ENCODE results near the gene ZBTB20.

Gene ZBTB20

DNA sequence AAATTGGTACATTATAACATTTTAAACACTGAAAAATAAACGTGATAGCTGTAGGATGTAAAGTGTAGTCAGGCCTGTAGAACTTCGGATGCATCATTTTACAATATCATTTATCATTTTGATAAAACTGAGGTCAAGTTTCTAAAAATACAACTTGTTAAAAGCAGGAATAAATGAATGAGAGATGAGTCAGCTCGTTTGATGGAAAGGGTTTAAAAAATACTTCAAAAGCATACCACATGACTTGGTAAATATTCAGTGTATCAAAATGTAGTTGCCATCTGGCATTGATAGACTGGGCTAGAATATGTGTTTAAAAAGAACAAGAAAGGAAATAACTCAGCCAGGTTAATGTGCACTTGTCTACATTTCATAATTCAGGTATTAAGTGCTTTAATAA, 496.3 kb downstream of the ZBTB20 start:
- TF ChIP-seq, protein P1, sequence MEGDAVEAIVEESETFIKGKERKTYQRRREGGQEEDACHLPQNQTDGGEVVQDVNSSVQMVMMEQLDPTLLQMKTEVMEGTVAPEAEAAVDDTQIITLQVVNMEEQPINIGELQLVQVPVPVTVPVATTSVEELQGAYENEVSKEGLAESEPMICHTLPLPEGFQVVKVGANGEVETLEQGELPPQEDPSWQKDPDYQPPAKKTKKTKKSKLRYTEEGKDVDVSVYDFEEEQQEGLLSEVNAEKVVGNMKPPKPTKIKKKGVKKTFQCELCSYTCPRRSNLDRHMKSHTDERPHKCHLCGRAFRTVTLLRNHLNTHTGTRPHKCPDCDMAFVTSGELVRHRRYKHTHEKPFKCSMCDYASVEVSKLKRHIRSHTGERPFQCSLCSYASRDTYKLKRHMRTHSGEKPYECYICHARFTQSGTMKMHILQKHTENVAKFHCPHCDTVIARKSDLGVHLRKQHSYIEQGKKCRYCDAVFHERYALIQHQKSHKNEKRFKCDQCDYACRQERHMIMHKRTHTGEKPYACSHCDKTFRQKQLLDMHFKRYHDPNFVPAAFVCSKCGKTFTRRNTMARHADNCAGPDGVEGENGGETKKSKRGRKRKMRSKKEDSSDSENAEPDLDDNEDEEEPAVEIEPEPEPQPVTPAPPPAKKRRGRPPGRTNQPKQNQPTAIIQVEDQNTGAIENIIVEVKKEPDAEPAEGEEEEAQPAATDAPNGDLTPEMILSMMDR (IDR thresholded peaks at IDR 0.05; ENCODE audit: insufficient read depth, low read length, missing control alignments) = no peak
- H3K4me3 ChIP-seq (ENCODE audit: low read depth, low read length) = no peak overlapping the region
- CTCF ChIA-PET = no interaction called here
- POLR2A ChIA-PET = no interaction called here
- DNase-seq (ENCODE audit: low read depth, low spot score) = no peak

- POLR2A ChIA-PET = no interaction called here
- no peak for DNase-seq (ENCODE audit: low read depth, low spot score)
- H3K4me3 ChIP-seq (ENCODE audit: low read depth, low read length) = no peak overlapping the region
- CTCF ChIA-PET = no interaction called here
- TF ChIP-seq, protein P1 (IDR thresholded peaks at IDR 0.05; ENCODE audit: insufficient read depth, low read length, missing control alignments) = no peak
Measured at GRCh38 chr3:114649331-114649730, 497.8 kb downstream of the ZBTB20 start.

- CTCF ChIA-PET = no interaction called here
- DNase-seq (ENCODE audit: low read depth, low spot score) = no peak
- no peak overlapping the region for H3K4me3 ChIP-seq (ENCODE audit: low read depth, low read length)
- TF ChIP-seq, protein P1 (IDR thresholded peaks at IDR 0.05; ENCODE audit: insufficient read depth, low read length, missing control alignments) = no peak
- POLR2A ChIA-PET = no interaction called here
Measured at GRCh38 chr3:114646526-114646925, 500.6 kb downstream of the ZBTB20 start.

DNA sequence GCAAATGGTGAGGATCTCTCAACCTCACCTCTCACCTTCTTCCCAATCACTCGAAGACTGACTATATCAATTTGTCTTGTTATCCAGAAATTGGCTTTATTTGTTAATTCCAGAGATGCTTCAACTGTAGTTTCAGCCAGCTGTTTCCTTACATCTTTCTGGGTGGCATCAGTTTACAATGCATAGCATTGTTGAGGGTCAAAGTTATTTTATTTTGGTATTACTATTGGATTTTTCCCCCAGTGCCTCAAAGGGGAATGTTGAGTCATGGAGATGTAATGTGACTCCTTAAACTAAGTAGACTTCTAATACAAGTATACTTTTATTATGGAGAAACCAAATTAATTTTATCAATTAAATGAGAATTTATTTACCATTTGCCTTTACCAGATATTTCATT, 501.7 kb downstream of the ZBTB20 start:
- ChIA-PET POLR2A (no interaction called here), CTCF (no interaction called here)
- no peak overlapping the region for H3K4me3 ChIP-seq (ENCODE audit: low read depth, low read length)
- TF ChIP-seq, protein P1 (IDR thresholded peaks at IDR 0.05; ENCODE audit: insufficient read depth, low read length, missing control alignments) = no peak
- DNase-seq (ENCODE audit: low read depth, low spot score) = no peak

DNA sequence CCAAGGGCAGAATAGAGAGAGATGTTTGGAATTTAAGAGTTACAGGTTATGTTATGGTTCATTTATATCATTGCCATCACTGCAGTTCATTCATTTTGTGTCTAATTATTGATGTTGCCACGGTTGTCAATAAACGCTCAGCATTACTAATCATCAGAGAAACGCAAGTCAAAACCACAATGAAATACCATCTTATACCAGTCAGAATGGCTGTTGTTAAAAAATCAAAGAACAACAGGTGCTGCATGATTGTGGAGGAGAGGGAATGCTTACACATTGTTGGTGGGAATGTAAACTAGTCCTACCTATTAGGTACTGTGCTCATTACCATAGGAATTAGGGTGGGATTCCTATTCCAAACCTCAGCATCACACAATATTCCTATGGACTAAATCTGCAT, 502.7 kb downstream of the ZBTB20 start:
- no peak overlapping the region for H3K4me3 ChIP-seq (ENCODE audit: low read depth, low read length)
- CTCF ChIA-PET = no interaction called here
- no peak for DNase-seq (ENCODE audit: low read depth, low spot score)
- TF ChIP-seq, protein P1 (IDR thresholded peaks at IDR 0.05; ENCODE audit: insufficient read depth, low read length, missing control alignments) = no peak
- POLR2A ChIA-PET = no interaction called here

DNA sequence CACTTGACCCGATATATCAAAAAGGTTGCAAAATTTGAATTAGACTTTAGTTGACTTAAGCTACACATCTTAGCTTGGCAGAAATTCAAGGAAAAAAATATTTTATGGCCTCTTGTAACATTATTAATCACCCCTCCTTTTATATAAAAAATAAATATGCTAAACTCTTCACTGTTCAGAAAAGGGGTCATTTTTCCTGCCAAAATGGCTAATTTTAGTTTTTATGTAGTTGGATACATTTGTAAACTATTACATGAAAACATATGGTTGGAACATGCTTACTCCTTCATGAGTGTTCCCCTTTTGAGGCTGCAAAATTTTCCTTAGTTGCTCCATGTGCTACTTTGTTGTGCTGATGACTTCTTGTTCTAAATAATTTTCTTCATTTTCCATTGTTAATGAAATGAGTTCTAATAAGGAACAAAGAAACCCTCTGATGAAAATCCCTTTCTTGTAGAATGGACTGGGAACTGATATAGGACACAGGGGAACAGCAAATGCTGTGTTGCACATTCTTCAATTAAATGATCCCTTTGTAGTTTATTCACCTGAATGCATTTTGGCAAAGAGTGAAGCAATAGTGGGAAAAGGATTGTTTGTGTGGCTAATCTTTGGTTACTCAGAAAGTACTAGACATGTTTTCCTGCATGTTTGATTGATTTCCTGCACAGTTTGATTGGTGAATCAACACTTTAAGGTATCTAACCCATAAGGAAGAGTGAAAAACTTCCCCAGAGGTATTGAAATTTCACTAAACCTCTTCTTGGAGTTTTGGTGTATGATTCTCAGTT, 503.9 kb downstream of the ZBTB20 start:
- ChIA-PET POLR2A (no interaction called here), CTCF (no interaction called here)
- H3K4me3 ChIP-seq (ENCODE audit: low read depth, low read length) = no peak overlapping the region
- TF ChIP-seq, protein P1 (IDR thresholded peaks at IDR 0.05; ENCODE audit: insufficient read depth, low read length, missing control alignments) = no peak
- DNase-seq (ENCODE audit: low read depth, low spot score) = no peak

Data from AG04449 (cell line).